MM.1S (cell line): Measurements from ENCODE around the gene CIRBP.

Experiments used
- EZH2phosphoT487 ChIP-seq: fragments of 300-600 bp; sonication (generic); IDR thresholded peaks from 2 replicates; pipeline ENCODE4 v1.6.1; 2018; ENCODE audit warnings: antibody characterized with exemption, low read length
- TF ChIP-seq, protein P1 (sequence below): fragments of 300-600 bp; sonication (generic); IDR thresholded peaks from 2 replicates; pipeline ENCODE4 v1.5.1; 2016; ENCODE audit warnings: antibody characterized with exemption, low read length, mixed read lengths

DNA sequence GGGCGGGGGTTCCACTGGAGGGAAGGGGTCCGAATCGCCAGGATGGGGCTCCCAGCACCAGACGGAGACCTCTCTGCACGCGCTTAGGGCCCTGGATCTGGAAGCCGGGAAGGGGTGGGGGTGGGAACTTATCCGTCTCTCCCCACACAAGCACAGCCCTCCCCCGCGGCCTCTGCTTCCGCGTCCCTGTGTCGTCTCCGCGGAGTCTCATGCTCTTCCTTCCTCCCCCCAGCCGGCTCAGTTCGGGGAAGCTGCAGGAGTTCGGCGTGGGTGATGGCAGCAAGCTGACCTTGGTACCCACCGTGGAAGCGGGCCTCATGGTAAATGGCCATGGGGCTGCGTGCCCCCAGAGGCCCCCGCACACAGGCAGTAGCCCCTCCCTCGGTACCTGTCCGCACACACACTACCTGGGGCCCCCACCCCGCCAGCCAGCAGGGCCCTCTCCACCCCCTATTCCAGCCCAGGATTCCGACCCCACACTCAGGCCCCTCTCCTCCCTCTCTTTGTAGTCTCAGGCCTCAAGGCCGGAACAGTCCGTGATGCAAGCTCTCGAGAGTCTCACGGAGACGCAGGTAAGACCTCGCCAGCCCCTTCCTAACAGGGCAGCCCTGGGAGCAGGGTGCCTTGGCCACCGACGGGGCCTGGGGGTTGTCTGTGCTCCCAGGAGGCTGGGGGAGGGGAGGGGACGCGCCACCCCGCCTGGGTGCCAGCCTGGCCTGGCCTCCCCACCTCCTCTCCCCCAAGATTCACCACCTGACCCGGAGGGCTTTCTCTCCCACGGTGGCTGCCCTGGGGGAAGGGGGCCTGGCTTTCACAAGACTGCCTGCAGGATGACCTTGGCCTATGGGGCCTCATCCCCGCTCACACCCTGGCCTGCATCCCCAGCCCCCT, 17.6 kb upstream of the CIRBP start:
- TF ChIP-seq, protein P1, sequence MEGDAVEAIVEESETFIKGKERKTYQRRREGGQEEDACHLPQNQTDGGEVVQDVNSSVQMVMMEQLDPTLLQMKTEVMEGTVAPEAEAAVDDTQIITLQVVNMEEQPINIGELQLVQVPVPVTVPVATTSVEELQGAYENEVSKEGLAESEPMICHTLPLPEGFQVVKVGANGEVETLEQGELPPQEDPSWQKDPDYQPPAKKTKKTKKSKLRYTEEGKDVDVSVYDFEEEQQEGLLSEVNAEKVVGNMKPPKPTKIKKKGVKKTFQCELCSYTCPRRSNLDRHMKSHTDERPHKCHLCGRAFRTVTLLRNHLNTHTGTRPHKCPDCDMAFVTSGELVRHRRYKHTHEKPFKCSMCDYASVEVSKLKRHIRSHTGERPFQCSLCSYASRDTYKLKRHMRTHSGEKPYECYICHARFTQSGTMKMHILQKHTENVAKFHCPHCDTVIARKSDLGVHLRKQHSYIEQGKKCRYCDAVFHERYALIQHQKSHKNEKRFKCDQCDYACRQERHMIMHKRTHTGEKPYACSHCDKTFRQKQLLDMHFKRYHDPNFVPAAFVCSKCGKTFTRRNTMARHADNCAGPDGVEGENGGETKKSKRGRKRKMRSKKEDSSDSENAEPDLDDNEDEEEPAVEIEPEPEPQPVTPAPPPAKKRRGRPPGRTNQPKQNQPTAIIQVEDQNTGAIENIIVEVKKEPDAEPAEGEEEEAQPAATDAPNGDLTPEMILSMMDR: no peak
- no peak for TF ChIP-seq EZH2phosphoT487
